ENCODE data around the gene IL13RA1.
"Not testable (repeated sequence)": the region's sequence is repeated elsewhere in the genome, so short reads cannot be mapped to it uniquely, and the experiment has no call there.

The IL13RA1 gene

GRCh38 chrX:118729042-118729652, 1.7 kb downstream of the IL13RA1 start:
- DNase-seq (ENCODE audit: low read depth, low spot score), result no peak

- DNase-seq (ENCODE audit: low read depth, low spot score), result no peak
Measured at GRCh38 chrX:118730500-118731247, 3.3 kb downstream of the IL13RA1 start.

- not testable (repeated sequence) for DNase-seq (ENCODE audit: low read depth, low spot score)
Measured at GRCh38 chrX:118732551-118732950, 5.1 kb downstream of the IL13RA1 start.

- DNase-seq (ENCODE audit: low read depth, low spot score), result no peak
Measured at GRCh38 chrX:118734909-118735308, 7.5 kb downstream of the IL13RA1 start.

- DNase-seq (ENCODE audit: low read depth, low spot score), result no peak
Measured at GRCh38 chrX:118736394-118737010, 9.1 kb downstream of the IL13RA1 start.

GRCh38 chrX:118739577-118739976, 12.2 kb downstream of the IL13RA1 start:
- DNase-seq (ENCODE audit: low read depth, low spot score), result no peak

GRCh38 chrX:118740276-118740889, 13.0 kb downstream of the IL13RA1 start:
- no peak for DNase-seq (ENCODE audit: low read depth, low spot score)

- DNase-seq (ENCODE audit: low read depth, low spot score), result peak; percentile 85
Measured at GRCh38 chrX:118742176-118742575, 14.8 kb downstream of the IL13RA1 start.

GRCh38 chrX:118745570-118745969, 18.2 kb downstream of the IL13RA1 start:
- DNase-seq (ENCODE audit: low read depth, low spot score), result no peak

- DNase-seq (ENCODE audit: low read depth, low spot score), result no peak
Measured at GRCh38 chrX:118751950-118752783, 24.8 kb downstream of the IL13RA1 start.

GRCh38 chrX:118755633-118756032, 28.2 kb downstream of the IL13RA1 start:
- no peak for DNase-seq (ENCODE audit: low read depth, low spot score)

- no peak for DNase-seq (ENCODE audit: low read depth, low spot score)
Measured at GRCh38 chrX:118756101-118756500, 28.7 kb downstream of the IL13RA1 start.

- DNase-seq (ENCODE audit: low read depth, low spot score), result no peak
Measured at GRCh38 chrX:118758511-118758910, 31.1 kb downstream of the IL13RA1 start.

GRCh38 chrX:118760025-118760424, 32.6 kb downstream of the IL13RA1 start:
- no peak for DNase-seq (ENCODE audit: low read depth, low spot score)

- no peak for DNase-seq (ENCODE audit: low read depth, low spot score)
Measured at GRCh38 chrX:118761939-118762707, 34.7 kb downstream of the IL13RA1 start.

- DNase-seq (ENCODE audit: low read depth, low spot score), result no peak
Measured at GRCh38 chrX:118763489-118763888, 36.1 kb downstream of the IL13RA1 start.

GRCh38 chrX:118764122-118764521, 36.7 kb downstream of the IL13RA1 start:
- no peak for DNase-seq (ENCODE audit: low read depth, low spot score)

- DNase-seq (ENCODE audit: low read depth, low spot score), result no peak
Measured at GRCh38 chrX:118770133-118770760, 42.8 kb downstream of the IL13RA1 start.

GRCh38 chrX:118772051-118772450, 44.6 kb downstream of the IL13RA1 start:
- no peak for DNase-seq (ENCODE audit: low read depth, low spot score)

GRCh38 chrX:118773782-118774181, 46.4 kb downstream of the IL13RA1 start:
- no peak for DNase-seq (ENCODE audit: low read depth, low spot score)
